ENCODE results near the gene NEDD4L.

GRCh38 chr18:58258692-58259342 lies 214.8 kb downstream of the NEDD4L start:
- TF ChIP-seq PRDM6 (tag by site-specific recombination; IDR thresholded peaks at IDR 0.05) (no peak), ZNF449 (tag by site-specific recombination; IDR thresholded peaks at IDR 0.05) (no peak), ZNF157 (tag by site-specific recombination; IDR thresholded peaks at IDR 0.05) (no peak), CTCF (tag by site-specific recombination; IDR thresholded peaks at IDR 0.05) (no peak)
